Measurements from ENCODE around the gene ARCN1. TPM values are rescaled to one million over a fixed set of nuclear protein-coding genes. Genes with fewer than 3 reads are reported as not detected.
A peak's percentile ranks its signal among the peaks of the same experiment; 100 is the strongest.

Gene ARCN1
- total and polyA plus RNA-seq, 9 of the 15 experiments (the other 6 are each of a cell fraction or from before 2014, with no cell fraction given): 30.0 to 224 (median 76.4) TPM

DNA sequence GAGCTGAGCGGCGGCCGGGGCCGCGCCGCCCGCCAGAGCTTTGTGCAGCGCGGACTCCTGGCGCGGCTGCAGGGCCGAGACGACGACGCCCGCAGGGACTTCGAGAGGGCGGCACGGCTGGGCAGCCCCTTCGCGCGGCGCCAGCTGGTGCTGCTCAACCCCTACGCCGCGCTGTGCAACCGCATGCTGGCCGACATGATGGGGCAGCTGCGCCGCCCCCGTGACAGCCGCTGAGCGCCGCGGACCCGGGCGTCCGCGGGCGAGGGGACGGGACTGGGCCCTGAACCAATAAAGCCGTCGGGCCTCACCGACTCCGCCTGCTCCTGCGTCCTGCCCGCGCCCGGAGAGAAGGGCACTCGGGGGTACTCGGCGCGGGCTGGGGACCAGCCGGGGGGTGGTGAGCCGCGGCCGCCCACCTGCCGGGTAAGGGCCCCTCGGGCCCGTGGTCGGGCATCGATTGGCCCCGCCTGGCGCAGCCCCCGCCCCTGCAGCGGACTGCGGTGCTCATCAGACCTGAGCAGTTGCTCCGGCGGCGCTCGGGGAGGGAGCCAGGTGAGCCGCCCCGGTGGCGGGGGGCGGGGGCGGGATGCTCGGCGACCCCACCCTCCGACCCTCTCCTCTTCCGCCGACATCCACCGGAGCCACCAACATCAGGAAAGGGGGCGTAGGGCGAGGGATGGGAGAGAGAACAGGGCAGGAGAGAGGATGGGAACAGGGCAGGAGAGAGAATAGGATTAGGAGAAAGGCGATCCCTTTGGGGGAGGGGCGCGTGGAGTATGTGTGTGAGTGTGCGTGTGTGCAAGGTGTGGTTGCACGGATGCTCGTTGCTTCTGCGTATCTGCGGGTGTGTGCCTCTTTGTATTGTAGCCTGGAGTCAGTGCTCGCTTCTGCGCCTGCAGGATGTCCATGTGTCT is 41.3 kb upstream of the ARCN1 start, which contains the start of gene TMEM25 (continued):
- TF ChIP-seq, protein P1, sequence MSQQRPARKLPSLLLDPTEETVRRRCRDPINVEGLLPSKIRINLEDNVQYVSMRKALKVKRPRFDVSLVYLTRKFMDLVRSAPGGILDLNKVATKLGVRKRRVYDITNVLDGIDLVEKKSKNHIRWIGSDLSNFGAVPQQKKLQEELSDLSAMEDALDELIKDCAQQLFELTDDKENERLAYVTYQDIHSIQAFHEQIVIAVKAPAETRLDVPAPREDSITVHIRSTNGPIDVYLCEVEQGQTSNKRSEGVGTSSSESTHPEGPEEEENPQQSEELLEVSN (IDR thresholded peaks at IDR 0.05; ENCODE audit: borderline replicate concordance in 1 of 2, extremely low read depth in 1 of 2, insufficient read depth in 1 of 2, insufficient read length in 1 of 2, low read depth in 1 of 2, low read length in 1 of 2, poor library complexity in 1 of 2, severe bottlenecking in 1 of 2): peak; percentile 62 to 92
- TF ChIP-seq NFE2L1 (tag; IDR thresholded peaks at IDR 0.05; ENCODE audit: borderline replicate concordance, low read depth) (no peak), NONO (IDR thresholded peaks at IDR 0.05; ENCODE audit: low read depth in 2 of 2, low read length in 1 of 2) (peak; percentile 28 to 72; a peak in 2 of 4 replicates), ZNF589 (CRISPR knock-in tag; IDR thresholded peaks at IDR 0.05; ENCODE audit: low read depth) (no peak), ZNF354B (CRISPR knock-in tag; IDR thresholded peaks at IDR 0.05) (no peak), ARID2 (IDR thresholded peaks at IDR 0.05) (no peak), MED1 (CRISPR knock-in tag; IDR thresholded peaks at IDR 0.05; ENCODE audit: borderline replicate concordance) (no peak), POLR2A (conservative IDR thresholded peaks at IDR 0.05) (peak; percentile 68), HNRNPL (IDR thresholded peaks at IDR 0.05; ENCODE audit: low read depth, low read length) (peak; percentile 59; the same call in 1 of the 2 replicates), SAP30 (IDR thresholded peaks at IDR 0.05; ENCODE audit: borderline replicate concordance, insufficient read depth, low read depth, low read length, poor library complexity, severe bottlenecking) (peak; percentile 82)
- TF ChIP-seq, protein P2, sequence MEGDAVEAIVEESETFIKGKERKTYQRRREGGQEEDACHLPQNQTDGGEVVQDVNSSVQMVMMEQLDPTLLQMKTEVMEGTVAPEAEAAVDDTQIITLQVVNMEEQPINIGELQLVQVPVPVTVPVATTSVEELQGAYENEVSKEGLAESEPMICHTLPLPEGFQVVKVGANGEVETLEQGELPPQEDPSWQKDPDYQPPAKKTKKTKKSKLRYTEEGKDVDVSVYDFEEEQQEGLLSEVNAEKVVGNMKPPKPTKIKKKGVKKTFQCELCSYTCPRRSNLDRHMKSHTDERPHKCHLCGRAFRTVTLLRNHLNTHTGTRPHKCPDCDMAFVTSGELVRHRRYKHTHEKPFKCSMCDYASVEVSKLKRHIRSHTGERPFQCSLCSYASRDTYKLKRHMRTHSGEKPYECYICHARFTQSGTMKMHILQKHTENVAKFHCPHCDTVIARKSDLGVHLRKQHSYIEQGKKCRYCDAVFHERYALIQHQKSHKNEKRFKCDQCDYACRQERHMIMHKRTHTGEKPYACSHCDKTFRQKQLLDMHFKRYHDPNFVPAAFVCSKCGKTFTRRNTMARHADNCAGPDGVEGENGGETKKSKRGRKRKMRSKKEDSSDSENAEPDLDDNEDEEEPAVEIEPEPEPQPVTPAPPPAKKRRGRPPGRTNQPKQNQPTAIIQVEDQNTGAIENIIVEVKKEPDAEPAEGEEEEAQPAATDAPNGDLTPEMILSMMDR (IDR thresholded peaks at IDR 0.05 in 2 of 3, conservative IDR thresholded peaks at IDR 0.05 in 1 of 3; ENCODE audit: insufficient read depth in 2 of 3, low read depth in 1 of 3, low read length in 3 of 3): 0 out of 6 replicates have a peak, but pooled peaks of 1 of the 3 experiments have one; percentile 2
- TF ChIP-seq, protein P3, sequence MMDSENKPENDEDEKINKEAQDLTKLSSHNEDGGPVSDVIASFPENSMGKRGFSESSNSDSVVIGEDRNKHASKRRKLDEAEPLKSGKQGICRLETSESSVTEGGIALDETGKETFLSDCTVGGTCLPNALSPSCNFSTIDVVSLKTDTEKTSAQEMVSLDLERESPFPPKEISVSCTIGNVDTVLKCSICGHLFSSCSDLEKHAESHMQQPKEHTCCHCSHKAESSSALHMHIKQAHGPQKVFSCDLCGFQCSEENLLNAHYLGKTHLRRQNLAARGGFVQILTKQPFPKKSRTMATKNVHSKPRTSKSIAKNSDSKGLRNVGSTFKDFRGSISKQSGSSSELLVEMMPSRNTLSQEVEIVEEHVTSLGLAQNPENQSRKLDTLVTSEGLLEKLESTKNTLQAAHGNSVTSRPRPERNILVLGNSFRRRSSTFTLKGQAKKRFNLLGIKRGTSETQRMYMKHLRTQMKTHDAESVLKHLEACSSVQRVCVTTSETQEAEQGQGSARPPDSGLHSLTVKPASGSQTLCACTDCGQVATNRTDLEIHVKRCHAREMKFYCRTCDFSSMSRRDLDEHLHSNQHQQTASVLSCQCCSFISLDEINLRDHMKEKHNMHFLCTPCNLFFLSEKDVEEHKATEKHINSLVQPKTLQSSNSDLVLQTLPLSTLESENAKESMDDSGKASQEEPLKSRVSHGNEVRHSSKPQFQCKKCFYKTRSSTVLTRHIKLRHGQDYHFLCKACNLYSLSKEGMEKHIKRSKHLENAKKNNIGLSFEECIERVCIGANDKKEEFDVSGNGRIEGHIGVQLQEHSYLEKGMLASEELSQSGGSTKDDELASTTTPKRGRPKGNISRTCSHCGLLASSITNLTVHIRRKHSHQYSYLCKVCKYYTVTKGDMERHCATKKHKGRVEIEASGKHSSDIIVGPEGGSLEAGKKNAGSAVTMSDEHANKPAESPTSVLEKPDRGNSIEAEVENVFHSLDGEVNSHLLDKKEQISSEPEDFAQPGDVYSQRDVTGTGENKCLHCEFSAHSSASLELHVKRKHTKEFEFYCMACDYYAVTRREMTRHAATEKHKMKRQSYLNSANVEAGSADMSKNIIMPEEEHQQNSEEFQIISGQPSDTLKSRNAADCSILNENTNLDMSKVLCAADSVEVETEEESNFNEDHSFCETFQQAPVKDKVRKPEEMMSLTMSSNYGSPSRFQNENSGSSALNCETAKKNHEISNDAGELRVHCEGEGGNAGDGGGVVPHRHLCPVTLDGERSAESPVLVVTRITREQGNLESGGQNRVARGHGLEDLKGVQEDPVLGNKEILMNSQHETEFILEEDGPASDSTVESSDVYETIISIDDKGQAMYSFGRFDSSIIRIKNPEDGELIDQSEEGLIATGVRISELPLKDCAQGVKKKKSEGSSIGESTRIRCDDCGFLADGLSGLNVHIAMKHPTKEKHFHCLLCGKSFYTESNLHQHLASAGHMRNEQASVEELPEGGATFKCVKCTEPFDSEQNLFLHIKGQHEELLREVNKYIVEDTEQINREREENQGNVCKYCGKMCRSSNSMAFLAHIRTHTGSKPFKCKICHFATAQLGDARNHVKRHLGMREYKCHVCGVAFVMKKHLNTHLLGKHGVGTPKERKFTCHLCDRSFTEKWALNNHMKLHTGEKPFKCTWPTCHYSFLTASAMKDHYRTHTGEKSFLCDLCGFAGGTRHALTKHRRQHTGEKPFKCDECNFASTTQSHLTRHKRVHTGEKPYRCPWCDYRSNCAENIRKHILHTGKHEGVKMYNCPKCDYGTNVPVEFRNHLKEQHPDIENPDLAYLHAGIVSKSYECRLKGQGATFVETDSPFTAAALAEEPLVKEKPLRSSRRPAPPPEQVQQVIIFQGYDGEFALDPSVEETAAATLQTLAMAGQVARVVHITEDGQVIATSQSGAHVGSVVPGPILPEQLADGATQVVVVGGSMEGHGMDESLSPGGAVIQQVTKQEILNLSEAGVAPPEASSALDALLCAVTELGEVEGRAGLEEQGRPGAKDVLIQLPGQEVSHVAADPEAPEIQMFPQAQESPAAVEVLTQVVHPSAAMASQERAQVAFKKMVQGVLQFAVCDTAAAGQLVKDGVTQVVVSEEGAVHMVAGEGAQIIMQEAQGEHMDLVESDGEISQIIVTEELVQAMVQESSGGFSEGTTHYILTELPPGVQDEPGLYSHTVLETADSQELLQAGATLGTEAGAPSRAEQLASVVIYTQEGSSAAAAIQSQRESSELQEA (IDR thresholded peaks at IDR 0.05; ENCODE audit: low read depth): no peak; the same call in 1 of the 2 replicates
- TF ChIP-seq, protein P4, sequence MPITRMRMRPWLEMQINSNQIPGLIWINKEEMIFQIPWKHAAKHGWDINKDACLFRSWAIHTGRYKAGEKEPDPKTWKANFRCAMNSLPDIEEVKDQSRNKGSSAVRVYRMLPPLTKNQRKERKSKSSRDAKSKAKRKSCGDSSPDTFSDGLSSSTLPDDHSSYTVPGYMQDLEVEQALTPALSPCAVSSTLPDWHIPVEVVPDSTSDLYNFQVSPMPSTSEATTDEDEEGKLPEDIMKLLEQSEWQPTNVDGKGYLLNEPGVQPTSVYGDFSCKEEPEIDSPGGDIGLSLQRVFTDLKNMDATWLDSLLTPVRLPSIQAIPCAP (CRISPR knock-in tag; IDR thresholded peaks at IDR 0.05; ENCODE audit: borderline replicate concordance): no peak

Measured in K562 (cell line).